ENCODE measurements around the gene CST9.

GRCh38 chr20:23654717-23655116 is 49.0 kb upstream of the CST9 start:
- TF ChIP-seq ZNF274 (IDR thresholded peaks at IDR 0.05; ENCODE audit: low read depth, low read length) (no peak), YY1 (IDR thresholded peaks at IDR 0.05; ENCODE audit: insufficient read depth, insufficient read length) (no peak)

Data from NT2/D1 (cell line).